VCaP (cell line): ENCODE measurements around the gene XAB2.
"Not testable (repeated sequence)": the region's sequence is repeated elsewhere in the genome, so short reads cannot be mapped to it uniquely, and the experiment has no call there.

Experiments
- H3K27ac ChIP-seq: fragments of 450-650 bp; 2 replicates; pipeline ENCODE4 v1.5.1; 2017
- TF ChIP-seq, protein P1 (sequence below): fragments of 450-650 bp; conservative IDR thresholded peaks from 2 replicates; pipeline ENCODE4 v1.5.1; 2017; ENCODE audit warnings: mild to moderate bottlenecking, moderate library complexity

Gene XAB2

DNA sequence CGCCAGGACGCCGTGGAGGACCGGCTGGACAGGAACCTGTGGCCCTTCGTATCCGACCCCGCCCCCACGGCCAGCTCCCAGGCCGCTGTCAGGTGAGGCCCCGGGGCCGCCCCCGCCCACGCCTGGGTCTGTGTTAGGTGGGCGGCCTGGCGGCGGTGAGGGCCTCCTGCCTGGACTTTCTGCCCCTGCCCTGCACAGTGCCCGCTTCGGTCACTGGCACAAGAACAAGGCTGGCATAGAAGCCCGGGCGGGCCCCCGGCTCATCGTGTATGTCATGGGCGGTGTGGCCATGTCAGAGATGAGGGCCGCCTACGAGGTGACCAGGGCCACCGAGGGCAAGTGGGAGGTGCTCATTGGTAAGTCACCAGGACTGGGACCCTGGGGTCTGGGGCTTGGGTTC lies 17.8 kb upstream of the XAB2 start:
- TF ChIP-seq, protein P1, sequence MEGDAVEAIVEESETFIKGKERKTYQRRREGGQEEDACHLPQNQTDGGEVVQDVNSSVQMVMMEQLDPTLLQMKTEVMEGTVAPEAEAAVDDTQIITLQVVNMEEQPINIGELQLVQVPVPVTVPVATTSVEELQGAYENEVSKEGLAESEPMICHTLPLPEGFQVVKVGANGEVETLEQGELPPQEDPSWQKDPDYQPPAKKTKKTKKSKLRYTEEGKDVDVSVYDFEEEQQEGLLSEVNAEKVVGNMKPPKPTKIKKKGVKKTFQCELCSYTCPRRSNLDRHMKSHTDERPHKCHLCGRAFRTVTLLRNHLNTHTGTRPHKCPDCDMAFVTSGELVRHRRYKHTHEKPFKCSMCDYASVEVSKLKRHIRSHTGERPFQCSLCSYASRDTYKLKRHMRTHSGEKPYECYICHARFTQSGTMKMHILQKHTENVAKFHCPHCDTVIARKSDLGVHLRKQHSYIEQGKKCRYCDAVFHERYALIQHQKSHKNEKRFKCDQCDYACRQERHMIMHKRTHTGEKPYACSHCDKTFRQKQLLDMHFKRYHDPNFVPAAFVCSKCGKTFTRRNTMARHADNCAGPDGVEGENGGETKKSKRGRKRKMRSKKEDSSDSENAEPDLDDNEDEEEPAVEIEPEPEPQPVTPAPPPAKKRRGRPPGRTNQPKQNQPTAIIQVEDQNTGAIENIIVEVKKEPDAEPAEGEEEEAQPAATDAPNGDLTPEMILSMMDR, result no peak

DNA sequence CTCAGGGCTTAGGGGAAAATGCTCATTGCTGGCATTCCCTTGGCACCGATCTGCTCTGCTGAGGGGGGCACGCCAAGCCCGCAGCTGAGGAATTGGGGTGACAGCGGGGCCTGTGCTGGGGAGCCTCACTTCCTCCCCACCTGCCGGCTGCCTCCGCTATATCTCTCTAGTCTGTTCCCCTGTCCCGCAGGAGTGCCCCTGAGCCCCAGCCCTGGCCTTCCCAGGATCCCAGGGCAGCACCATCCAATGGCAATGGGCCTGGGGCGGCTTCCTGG lies 17.0 kb upstream of the XAB2 start:
- no peak overlapping the region for H3K27ac ChIP-seq
- TF ChIP-seq, protein P1, result no peak

More for the DNA sequence above, 17.8 kb upstream of the XAB2 start:
- no peak overlapping the region for H3K27ac ChIP-seq

DNA sequence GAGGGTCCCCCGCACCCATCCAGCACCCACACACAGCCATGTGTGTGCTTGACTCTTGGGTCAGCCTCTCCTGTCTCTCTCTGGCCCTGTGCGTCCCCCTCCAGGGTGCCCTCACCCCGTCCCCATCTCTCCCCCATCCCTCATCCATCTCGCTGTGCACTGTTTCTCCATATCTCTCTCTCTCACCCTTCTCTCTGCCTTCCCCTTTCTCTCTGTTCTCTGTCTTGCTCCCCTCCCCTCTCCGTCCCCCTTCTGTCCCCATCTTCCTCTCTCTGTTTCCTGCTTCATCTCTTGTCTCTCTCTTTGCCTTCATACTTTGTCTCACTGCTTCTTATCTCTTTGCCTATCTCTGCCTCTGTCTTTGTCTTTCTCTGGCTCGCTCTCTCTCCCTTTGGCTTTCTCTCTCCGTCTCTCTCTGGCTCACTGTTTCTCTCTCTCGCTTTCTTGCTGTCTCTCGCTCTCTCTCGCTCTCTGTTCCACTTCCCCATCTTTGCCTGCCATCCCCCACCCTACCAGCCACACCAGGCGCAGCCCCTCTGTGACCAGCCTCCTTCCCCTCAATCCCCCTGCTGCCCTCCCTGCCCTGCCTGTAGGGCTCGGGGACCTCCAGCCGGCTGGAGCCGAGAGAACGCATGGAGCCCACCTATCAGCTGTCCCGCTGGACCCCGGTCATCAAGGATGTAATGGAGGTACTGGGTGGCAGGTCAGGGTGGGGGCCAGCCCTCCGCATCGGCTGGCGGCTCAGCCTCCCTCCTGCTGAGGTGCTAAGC lies 16.5 kb upstream of the XAB2 start:
- TF ChIP-seq, protein P1, result no peak
- H3K27ac ChIP-seq, result no peak overlapping the region

DNA sequence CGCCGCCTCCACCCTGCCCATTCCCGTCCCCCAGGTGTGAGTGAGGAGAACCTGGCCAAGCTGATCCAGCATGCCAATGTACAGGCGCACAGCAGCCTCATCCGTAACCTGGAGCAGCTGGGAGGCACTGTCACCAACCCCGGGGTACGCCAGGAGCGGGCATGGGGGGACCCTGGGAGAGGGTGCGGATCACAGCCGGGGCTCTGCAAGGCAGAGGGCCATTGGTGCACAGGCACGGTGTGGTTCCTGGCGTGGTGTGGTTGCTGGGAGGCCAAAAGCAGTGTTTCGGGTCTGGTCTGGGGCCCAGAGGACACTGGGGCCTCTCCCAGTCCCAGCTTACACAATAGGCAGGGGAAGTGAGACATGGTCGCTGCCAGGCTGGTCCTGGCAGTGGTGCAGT lies 15.8 kb upstream of the XAB2 start:
- TF ChIP-seq, protein P1, result no peak
- no peak overlapping the region for H3K27ac ChIP-seq

DNA sequence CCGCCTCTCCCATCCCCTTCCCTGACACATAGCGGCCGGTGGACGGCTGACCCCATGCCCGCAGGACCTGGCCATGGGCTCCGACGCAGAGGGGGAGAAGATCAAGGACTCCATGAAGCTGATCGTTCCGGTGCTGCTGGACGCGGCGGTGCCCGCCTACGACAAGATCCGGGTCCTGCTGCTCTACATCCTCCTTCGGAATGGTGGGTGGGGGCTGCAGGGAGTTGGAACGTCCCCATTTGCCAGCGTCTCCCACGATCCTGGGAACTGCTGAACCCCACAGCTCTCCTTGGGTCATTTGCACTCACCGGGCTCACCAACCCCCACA lies 15.2 kb upstream of the XAB2 start:
- TF ChIP-seq, protein P1, result no peak
- no peak overlapping the region for H3K27ac ChIP-seq

DNA sequence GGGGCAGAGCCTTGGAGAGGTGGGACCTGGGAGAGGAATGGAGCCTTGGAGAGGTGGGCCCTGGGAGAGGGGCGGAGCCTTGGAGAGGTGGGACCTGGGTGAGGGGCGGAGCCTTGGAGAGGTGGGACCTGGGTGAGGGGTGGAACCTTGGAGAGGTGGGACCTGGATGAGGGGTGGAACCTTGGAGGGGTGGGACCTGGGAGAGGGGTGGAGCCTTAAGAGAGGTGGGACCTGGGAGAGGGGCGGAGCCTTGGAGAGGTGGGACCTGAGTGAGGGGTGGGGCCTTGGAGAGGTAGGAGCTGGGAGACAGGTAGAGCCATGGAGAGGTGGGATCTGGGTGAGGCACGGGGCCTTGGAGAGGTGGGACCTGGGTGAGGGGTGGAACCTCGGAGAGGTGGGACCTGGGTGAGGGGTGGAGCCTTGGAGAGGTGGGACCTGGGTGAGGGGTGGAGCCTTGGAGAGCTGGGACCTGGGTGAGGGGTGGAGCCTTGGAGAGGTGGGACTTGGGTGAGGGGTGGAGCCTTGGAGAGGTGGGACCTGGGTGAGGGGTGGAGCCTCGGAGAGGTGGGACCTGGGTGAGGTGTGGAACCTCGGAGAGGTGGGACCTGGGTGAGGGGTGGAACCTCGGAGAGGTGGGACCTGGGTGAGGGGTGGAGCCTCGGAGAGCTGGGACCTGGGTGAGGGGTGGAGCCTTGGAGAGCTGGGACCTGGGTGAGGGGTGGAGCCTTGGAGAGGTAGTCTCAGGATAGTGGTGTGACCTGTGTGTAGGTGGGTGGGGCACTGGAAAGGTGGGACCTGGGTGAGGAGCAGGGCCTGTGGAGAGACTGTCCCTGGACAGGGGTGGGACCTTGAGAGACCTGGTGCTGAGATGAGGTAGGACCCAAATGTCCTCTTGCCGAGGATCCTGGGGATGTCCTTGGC lies 14.5 kb upstream of the XAB2 start:
- not testable (repeated sequence) for H3K27ac ChIP-seq

DNA sequence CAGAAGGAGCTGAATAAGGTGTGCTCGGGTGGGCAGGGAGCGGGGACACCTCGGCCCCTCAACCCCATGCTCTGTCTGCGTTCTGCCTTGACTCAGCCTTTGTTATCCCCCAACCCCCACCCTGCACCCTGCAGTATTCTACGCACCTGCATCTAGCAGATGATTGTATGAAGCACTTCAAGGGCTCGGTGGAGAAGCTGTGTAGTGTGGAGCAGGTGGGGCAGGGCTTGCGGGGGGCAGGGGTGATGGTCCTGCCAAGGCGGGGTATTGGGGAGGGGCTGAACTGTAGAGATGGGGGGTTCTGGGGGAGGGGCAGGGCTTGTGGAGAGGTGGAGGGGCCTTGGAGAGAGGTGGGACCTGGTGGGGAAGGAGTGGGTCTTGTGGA lies 13.7 kb upstream of the XAB2 start:
- TF ChIP-seq, protein P1, result no peak
- H3K27ac ChIP-seq, result no peak overlapping the region
